EH (cell line): Measurements from ENCODE around the gene CDX4.
"Not testable (repeated sequence)": the region's sequence is repeated elsewhere in the genome, so short reads cannot be mapped to it uniquely, and the experiment has no call there.

Experiments
- DNase-seq: peaks from one replicate; pipeline ENCODE4 v3.0.0-alpha.2; 2015; ENCODE audit warnings: low read depth

CDX4 gene

GRCh38 chrX:73446831-73447230 lies at the start of gene CDX4:
Gene CDX4, plus strand, starts transcription at chrX:73447053. Its CDS starts 201 bp downstream, at chrX:73447254.
- no peak for DNase-seq

GRCh38 chrX:73398185-73398914 lies 48.5 kb upstream of the CDX4 start:
- DNase-seq = no peak

- DNase-seq = no peak
Measured at GRCh38 chrX:73400136-73400748, 46.6 kb upstream of the CDX4 start.

GRCh38 chrX:73401591-73402266 lies 45.1 kb upstream of the CDX4 start:
- no peak for DNase-seq

GRCh38 chrX:73412930-73413329 lies 33.9 kb upstream of the CDX4 start:
- no peak for DNase-seq

GRCh38 chrX:73447311-73447794 lies 500 bp downstream of the CDX4 start:
- DNase-seq = no peak

- no peak for DNase-seq
Measured at GRCh38 chrX:73448379-73448778, 1.5 kb downstream of the CDX4 start.

GRCh38 chrX:73455171-73455570 lies 8.3 kb downstream of the CDX4 start:
- no peak for DNase-seq

- DNase-seq = no peak
Measured at GRCh38 chrX:73457306-73457705, 10.5 kb downstream of the CDX4 start.

- no peak for DNase-seq
Measured at GRCh38 chrX:73468376-73468775, 21.5 kb downstream of the CDX4 start.

- DNase-seq = peak; percentile 0
Measured at GRCh38 chrX:73478961-73479360, 32.1 kb downstream of the CDX4 start.

GRCh38 chrX:73481521-73481920 lies 34.7 kb downstream of the CDX4 start:
- DNase-seq = no peak

GRCh38 chrX:73490661-73491060 lies 43.8 kb downstream of the CDX4 start:
- DNase-seq = no peak

- not testable (repeated sequence) for DNase-seq
Measured at GRCh38 chrX:73492178-73492577, 45.3 kb downstream of the CDX4 start.
